Sigmoid colon (tissue), 7 donors: Measurements from ENCODE around the gene TTC27. TPM values are rescaled to one million over a fixed set of nuclear protein-coding genes. Genes with fewer than 3 reads are reported as not detected.
"Not testable (repeated sequence)": the region's sequence is repeated elsewhere in the genome, so short reads cannot be mapped to it uniquely, and the experiment has no call there.

Experiments
- DNase-seq: peaks from one replicate; pipeline ENCODE4 v3.0.0-alpha.2; 2019
- H3K27ac ChIP-seq, 4 donors: fragments of 200-600 bp; sonication (generic); one replicate each; pipeline ENCODE4 v1.5.1; 2016 to 2019; ENCODE audit warnings: mild to moderate bottlenecking in 1 of 4
- H3K27me3 ChIP-seq, 3 donors: fragments of 200-600 bp; sonication (generic); one replicate each; pipeline ENCODE4 v1.5.1; 2019; ENCODE audit warnings: mild to moderate bottlenecking in 1 of 3
- H3K36me3 ChIP-seq, 4 donors: fragments of 200-600 bp; sonication (generic); one replicate each; pipeline ENCODE4 v1.5.1; 2016 to 2019
- H3K4me1 ChIP-seq, 4 donors: fragments of 200-600 bp; sonication (generic); one replicate each; pipeline ENCODE4 v1.5.1; 2017 to 2019
- H3K4me3 ChIP-seq, 4 donors: fragments of 200-600 bp; sonication (generic); one replicate each; pipeline ENCODE4 v1.5.1; 2017 to 2019; ENCODE audit warnings: mild to moderate bottlenecking in 2 of 4, moderate library complexity in 1 of 4
- H3K9me3 ChIP-seq, 4 donors: fragments of 200-600 bp in 3 of 4; sonication (generic) in 3 of 4; one replicate each; pipeline versions ENCODE4 v1.5.1 to v1.6.1; 2013 to 2019
- EP300 ChIP-seq, 4 donors: sonication (generic); formaldehyde crosslinking; IDR thresholded peaks; one replicate each; pipeline ENCODE4 v1.6.1; 2017; ENCODE audit warnings: antibody characterized with exemption in 4 of 4
- POLR2A ChIP-seq, 2 donors: fragments of 450-650 bp; IDR thresholded peaks; one replicate each; pipeline ENCODE4 v1.6.1; 2016; ENCODE audit warnings: antibody characterized with exemption in 2 of 2, mild to moderate bottlenecking in 2 of 2, moderate library complexity in 2 of 2
- POLR2AphosphoS5 ChIP-seq, 4 donors: sonication (generic); formaldehyde crosslinking; IDR thresholded peaks; one replicate each; pipeline ENCODE4 v1.6.1; 2017; ENCODE audit warnings: antibody characterized with exemption in 4 of 4
- WGBS, 2 donors: extraction: QIAGEN DNeasy Blood & Tissue Kit; methylation state at CpG; one replicate each; pipeline ENCODE4 v1.1.7; 2013; 5-methylcytosine and 5-hydroxymethylcytosine counted together
- intact Hi-C: fragments of 100-400 bp; cut with DNase I; formaldehyde crosslinking; loops from one replicate; pipeline ENCODE4 v1.15.1; 2023
- polyA plus RNA-seq, 3 donors: library from polyadenylated mRNA; stranded (reverse); fragments of 200-250 nt; gene quantifications; one replicate each; pipeline ENCODE4 v1.2.3, GENCODE V29; 2013
- total RNA-seq, 4 donors: library from RNA; depleted of rRNA; stranded (reverse); fragments of >200 nt; gene quantifications; one replicate each; pipeline ENCODE4 v1.1.0, GENCODE V29; 2016
- TF ChIP-seq, protein P1 (sequence below), 4 experiments: fragments of 450-650 bp in 3 of 4; fragments of 200-600 bp in 1 of 4; IDR thresholded peaks; one replicate each; pipeline ENCODE4 v1.5.1; 2016 to 2019; ENCODE audit warnings: antibody characterized with exemption in 4 of 4, mild to moderate bottlenecking in 3 of 4, moderate library complexity in 2 of 4
- donor health status: healthy with polysubstance abuse.
- donor health status: Bipolar disorder and iron deficiency.
- donor health status: healthy.

The TTC27 gene
- total and polyA plus RNA-seq, 7 donors: 3.0 to 22.5 (median 14.1) TPM

DNA sequence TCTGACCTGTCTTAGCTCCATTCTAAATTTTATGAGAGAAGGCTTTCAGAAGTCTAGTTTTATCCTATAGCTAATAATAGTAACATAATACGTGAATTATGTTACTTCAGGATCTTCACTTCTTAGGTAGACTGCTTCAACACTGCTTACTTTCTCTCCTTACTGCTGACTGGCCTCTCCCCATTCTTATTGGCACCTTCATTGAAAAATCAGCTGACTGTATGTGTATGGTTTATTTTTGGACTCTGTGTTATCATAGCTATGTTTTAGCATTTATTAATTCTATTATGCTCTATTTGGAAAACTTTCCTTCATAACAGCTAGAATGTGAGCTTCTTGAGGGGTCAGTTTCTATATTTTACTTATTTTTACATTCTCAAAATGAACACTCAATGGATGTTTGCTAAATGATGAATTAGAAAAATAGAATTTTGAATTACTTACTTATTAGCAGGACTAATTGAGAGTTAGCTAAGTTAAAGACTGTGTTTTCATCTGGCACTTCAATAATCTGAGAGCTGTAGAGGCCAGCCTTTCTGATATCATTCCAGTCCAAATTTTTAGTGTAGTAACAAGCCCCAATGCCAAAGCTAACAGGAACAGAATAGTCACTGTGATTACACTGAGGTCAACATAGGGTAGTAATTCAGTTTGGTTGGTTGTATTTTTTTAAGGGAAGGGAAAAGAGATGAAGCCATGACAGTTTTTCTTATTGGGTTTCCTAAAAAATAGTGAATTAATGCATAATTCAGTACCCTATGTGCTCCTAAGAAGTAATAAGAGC lies 92.3 kb downstream of the TTC27 start:
- 94 to 96% methylated on average over 1 of the region's 1 CpG for WGBS, 2 donors
- Histone ChIP-seq H3K36me3 (no peaks in the 10 kb centered on the region), H3K9me3 (no peaks in the 10 kb centered on the region), H3K4me1 (peaks cover 0 to 17% (median 7%) of the 10 kb centered on the region in 4 donors), H3K27me3 (no peaks in the 10 kb centered on the region), H3K4me3 (no peak overlapping the region), H3K27ac (no peak overlapping the region)
- intact Hi-C loops: no loop called here
- TF ChIP-seq POLR2A (IDR thresholded peaks at IDR 0.05) (no peak), POLR2AphosphoS5 (IDR thresholded peaks at IDR 0.05) (no peak), EP300 (IDR thresholded peaks at IDR 0.05) (no peak)
- TF ChIP-seq, protein P1, sequence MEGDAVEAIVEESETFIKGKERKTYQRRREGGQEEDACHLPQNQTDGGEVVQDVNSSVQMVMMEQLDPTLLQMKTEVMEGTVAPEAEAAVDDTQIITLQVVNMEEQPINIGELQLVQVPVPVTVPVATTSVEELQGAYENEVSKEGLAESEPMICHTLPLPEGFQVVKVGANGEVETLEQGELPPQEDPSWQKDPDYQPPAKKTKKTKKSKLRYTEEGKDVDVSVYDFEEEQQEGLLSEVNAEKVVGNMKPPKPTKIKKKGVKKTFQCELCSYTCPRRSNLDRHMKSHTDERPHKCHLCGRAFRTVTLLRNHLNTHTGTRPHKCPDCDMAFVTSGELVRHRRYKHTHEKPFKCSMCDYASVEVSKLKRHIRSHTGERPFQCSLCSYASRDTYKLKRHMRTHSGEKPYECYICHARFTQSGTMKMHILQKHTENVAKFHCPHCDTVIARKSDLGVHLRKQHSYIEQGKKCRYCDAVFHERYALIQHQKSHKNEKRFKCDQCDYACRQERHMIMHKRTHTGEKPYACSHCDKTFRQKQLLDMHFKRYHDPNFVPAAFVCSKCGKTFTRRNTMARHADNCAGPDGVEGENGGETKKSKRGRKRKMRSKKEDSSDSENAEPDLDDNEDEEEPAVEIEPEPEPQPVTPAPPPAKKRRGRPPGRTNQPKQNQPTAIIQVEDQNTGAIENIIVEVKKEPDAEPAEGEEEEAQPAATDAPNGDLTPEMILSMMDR (IDR thresholded peaks at IDR 0.05): no peak
- no peak for DNase-seq

DNA sequence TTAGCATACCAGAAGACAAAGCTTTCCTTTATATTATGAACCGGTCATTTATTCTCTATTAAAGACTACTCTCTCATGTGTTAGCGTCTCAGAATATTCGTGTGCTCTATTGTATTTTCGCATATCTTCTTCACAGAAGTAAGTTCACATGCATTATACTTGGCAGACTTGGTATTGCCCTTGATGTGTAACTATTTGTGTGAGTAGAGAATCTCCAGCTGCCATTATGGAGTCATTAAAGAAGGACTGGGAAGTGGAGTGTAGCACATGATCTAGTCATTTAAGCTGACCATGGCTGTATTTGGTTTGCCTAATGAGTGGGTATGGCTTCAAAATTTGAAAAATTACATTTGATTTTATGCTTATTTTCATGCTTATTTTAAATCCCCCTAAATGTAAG lies 92.9 kb downstream of the TTC27 start:
- intact Hi-C loops: no loop called here
- TF ChIP-seq, protein P1 (IDR thresholded peaks at IDR 0.05): no peak
- TF ChIP-seq EP300 (IDR thresholded peaks at IDR 0.05): no peak
- no peak for TF ChIP-seq POLR2A (IDR thresholded peaks at IDR 0.05)
- TF ChIP-seq POLR2AphosphoS5 (IDR thresholded peaks at IDR 0.05): no peak
- no peak for DNase-seq
- WGBS, 2 donors: 95 to 98% methylated on average over 4 of the region's 4 CpGs
- Histone ChIP-seq H3K4me1 (peaks cover 0 to 10% (median 4%) of the 10 kb centered on the region in 4 donors), H3K27ac (no peak overlapping the region), H3K9me3 (no peaks in the 10 kb centered on the region), H3K36me3 (peaks cover 0 to 3% (median 0%) of the 10 kb centered on the region in 4 donors), H3K4me3 (no peak overlapping the region), H3K27me3 (no peaks in the 10 kb centered on the region)

DNA sequence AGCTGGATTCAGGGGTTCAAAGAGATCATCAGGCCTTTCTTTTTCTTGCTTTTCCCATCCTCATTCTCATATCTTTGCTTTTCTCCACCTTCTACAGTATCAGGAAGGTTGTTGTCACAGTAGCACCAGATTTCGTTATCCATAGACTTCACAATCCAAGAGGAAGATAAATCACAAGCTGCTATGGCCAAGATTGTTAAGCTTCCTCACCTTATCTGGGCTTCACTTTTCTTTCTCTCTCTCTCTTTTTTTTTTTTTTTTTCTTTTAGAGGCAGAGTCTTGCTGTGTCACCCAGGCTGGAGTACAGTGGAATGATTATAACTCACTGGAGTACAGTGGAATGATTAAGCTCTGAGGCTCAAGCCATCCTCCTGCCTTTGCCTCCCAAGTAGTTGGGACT lies 93.5 kb downstream of the TTC27 start:
- Histone ChIP-seq H3K27ac (no peak overlapping the region), H3K27me3 (no peaks in the 10 kb centered on the region), H3K4me3 (no peak overlapping the region), H3K36me3 (peaks cover 0 to 7% (median 0%) of the 10 kb centered on the region in 4 donors), H3K9me3 (no peaks in the 10 kb centered on the region), H3K4me1 (peaks cover 0 to 10% (median 4%) of the 10 kb centered on the region in 4 donors)
- TF ChIP-seq POLR2A (IDR thresholded peaks at IDR 0.05) (no peak), EP300 (IDR thresholded peaks at IDR 0.05) (no peak), POLR2AphosphoS5 (IDR thresholded peaks at IDR 0.05) (no peak)
- TF ChIP-seq, protein P1 (IDR thresholded peaks at IDR 0.05): no peak
- DNase-seq: no peak
- intact Hi-C loops: no loop called here
- 94 to 100% methylated on average over 1 of the region's 1 CpG for WGBS, 2 donors

DNA sequence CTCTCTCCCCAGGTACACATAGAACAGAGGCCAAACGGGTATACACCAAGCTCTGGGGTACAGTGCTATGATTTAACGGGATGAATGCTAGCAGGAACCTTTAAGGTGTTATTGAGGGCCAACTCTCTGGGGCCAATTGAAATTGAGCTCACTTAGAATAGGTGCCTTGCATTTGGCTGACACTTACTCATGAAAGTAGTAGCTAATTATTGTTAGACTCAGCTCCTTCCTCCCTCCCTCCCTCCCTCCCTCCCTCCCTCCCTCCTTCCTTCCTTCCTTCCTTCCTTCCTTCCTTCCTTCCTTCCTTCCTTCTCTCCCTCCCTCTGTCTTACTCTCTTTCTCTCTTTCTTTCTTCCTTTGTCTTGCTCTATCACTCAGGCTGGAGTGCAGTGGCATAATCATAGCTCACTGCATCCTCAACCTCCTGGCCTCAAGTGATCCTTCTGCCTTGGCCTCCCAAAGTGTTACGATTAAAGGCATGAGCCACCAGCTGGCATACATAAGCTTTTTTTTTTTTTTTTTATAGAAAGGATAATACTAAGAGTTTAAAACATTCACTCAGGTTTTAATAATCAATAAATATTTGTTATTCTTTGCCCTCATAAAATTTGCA lies 95.7 kb downstream of the TTC27 start:
- 91 to 92% methylated on average over 3 of the region's 3 CpGs for WGBS, 2 donors

DNA sequence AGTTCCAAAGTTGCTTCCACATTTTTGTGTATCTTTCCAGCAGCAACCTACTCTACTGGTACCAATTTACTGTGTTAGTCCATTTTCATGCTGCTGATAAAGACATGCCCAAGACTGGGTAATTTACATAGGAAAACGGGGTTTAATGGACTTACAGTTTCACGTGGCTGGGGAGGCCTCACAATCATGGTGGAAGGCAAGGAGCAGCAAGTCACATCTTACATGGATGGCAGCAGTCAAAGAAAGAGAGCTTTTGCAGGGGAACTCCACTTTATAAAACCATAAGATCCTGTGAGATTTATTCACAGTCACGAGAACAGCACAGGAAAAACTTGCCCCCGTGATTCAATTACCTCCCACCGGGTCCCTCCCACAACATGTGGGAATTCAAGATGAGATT lies 98.8 kb downstream of the TTC27 start:
- DNase-seq, H3K4me1 ChIP-seq, H3K27ac ChIP-seq, H3K27me3 ChIP-seq, intact Hi-C loops, H3K36me3 ChIP-seq, H3K4me3 ChIP-seq, H3K9me3 ChIP-seq: not testable (repeated sequence)
- WGBS, 2 donors: 95 to 96% methylated on average over 5 of the region's 5 CpGs

More for the DNA sequence above, 95.7 kb downstream of the TTC27 start:
- TF ChIP-seq POLR2A (IDR thresholded peaks at IDR 0.05) (no peak), EP300 (IDR thresholded peaks at IDR 0.05) (no peak), POLR2AphosphoS5 (IDR thresholded peaks at IDR 0.05) (no peak)
- TF ChIP-seq, protein P1 (IDR thresholded peaks at IDR 0.05): no peak
- intact Hi-C loops: no loop called here
- no peak for DNase-seq
- H3K27me3 ChIP-seq: no peaks in the 10 kb centered on the region
- H3K4me1 ChIP-seq: peaks cover 0 to 10% (median 4%) of the 10 kb centered on the region in 4 donors
- no peaks in the 10 kb centered on the region for H3K9me3 ChIP-seq
- peaks cover 0 to 7% (median 0%) of the 10 kb centered on the region in 4 donors for H3K36me3 ChIP-seq
- no peak overlapping the region for H3K4me3 ChIP-seq
- H3K27ac ChIP-seq: no peak overlapping the region
